Heart left ventricle (tissue), 13 donors: Measurements from ENCODE around the gene RAD51C.

ENCODE experiments used
- POLR2A ChIP-seq, 2 donors: fragments of 450-650 bp; IDR thresholded peaks; one replicate each; pipeline ENCODE4 v1.6.1; 2017; ENCODE audit warnings: antibody characterized with exemption in 2 of 2, mild to moderate bottlenecking in 2 of 2, moderate library complexity in 2 of 2
- TF ChIP-seq, protein P1 (sequence below), 12 donors: fragments of 200-600 bp; sonication (generic) in 4 of 12; IDR thresholded peaks; one replicate each; pipeline versions ENCODE4 v1.5.0 to v1.8.0; 2018 to 2022; ENCODE audit warnings: antibody characterized with exemption in 12 of 12, mild to moderate bottlenecking in 5 of 12
- donor health status: ischemic (EF 13 %, LVEDD 7.1; RV severe dilation, severe dysfunction).
- donor health status: DM: no; HTN: yes; CAD: no.
- donor health status: DM: no; HTN: no; CAD: no.
- donor health status: ischemic (EF 25% LVEDD 6.9; RV normal size, moderate dysfunction).
- donor health status: ischemic (EF 25% LVEDD 5.7; RV mildly dilated, moderate dysfunction).
- donor health status: ischemic (EF 35%, LVEDD 5.7; RV mildly dilated, moderate dysfunction).
- donor health status: nonischemic (EF 11% LVEDD 7.7; RV severe dilation, severe dysfunction).
- donor health status: DM: yes; HTN: yes; CAD: no.
- donor health status: PGD.
- donor health status: ischemic (EF 29% LVEDD 5.4; RV normal size, mild dysfunction).
- donor health status: nonischemic (EF 23%, LVEDD 6.1; RV moderate dilation, normal function).

DNA sequence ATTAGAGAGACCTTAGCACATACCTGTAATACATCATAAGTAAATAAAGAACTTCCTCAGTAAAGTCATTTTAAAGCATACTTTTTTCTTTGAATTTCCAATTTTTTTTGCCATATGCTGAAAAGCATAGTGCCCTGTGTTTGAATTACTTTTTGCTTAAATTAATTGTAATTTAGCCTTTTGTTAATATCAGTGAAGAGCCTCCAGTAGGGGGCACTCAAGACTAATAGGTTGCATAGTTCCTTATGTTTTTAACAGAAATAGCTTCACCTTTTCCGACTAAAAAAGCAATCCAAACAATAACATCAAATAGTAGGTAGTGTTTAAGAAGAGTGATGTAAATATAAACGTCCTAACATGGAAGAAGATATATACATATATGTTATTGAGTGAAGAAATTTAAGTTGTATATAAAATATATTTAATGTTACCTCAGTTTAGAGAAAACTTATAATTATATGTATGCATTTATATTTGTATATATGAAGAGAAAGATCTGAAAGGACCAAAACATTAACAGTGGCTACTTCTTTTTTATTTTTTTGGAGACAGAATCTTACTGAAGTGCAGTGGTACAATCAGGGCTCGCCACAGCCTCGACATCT is 18.6 kb downstream of the RAD51C start:
- TF ChIP-seq, protein P1, sequence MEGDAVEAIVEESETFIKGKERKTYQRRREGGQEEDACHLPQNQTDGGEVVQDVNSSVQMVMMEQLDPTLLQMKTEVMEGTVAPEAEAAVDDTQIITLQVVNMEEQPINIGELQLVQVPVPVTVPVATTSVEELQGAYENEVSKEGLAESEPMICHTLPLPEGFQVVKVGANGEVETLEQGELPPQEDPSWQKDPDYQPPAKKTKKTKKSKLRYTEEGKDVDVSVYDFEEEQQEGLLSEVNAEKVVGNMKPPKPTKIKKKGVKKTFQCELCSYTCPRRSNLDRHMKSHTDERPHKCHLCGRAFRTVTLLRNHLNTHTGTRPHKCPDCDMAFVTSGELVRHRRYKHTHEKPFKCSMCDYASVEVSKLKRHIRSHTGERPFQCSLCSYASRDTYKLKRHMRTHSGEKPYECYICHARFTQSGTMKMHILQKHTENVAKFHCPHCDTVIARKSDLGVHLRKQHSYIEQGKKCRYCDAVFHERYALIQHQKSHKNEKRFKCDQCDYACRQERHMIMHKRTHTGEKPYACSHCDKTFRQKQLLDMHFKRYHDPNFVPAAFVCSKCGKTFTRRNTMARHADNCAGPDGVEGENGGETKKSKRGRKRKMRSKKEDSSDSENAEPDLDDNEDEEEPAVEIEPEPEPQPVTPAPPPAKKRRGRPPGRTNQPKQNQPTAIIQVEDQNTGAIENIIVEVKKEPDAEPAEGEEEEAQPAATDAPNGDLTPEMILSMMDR (IDR thresholded peaks at IDR 0.05): peak; percentile 50 to 83 (median 72)
- TF ChIP-seq POLR2A (IDR thresholded peaks at IDR 0.05): no peak
